CMK (cell line): ENCODE data around the gene OR51A2.
A peak's percentile ranks its signal among the peaks of the same experiment; 100 is the strongest.
"Not testable (repeated sequence)": the region's sequence is repeated elsewhere in the genome, so short reads cannot be mapped to it uniquely, and the experiment has no call there.

Source experiments
- DNase-seq: peaks from one replicate; pipeline ENCODE4 v3.0.0-alpha.2; 2010; ENCODE audit warnings: low read depth

OR51A2 gene

GRCh38 chr11:4955613-4956012 is at the start of gene OR51A2:
Gene OR51A2 (minus strand): TSS chr11:4955713. CDS start chr11:4955713, 0 bp downstream.
- DNase-seq = not testable (repeated sequence)

GRCh38 chr11:5004424-5005274 is 49.1 kb upstream of the OR51A2 start:
- peak; percentile 2 for DNase-seq

- no peak for DNase-seq
Observed at GRCh38 chr11:4994551-4994950, 39.0 kb upstream of the OR51A2 start, which contains the start of gene OR51L1. Gene OR51L1 (plus strand): TSS chr11:4994851. CDS start chr11:4998983, 4,132 bp downstream.

GRCh38 chr11:4991060-4991459 is 35.5 kb upstream of the OR51A2 start:
- no peak for DNase-seq

GRCh38 chr11:4983841-4984240 is 28.3 kb upstream of the OR51A2 start:
- no peak for DNase-seq

GRCh38 chr11:4982678-4983077 is 27.2 kb upstream of the OR51A2 start:
- no peak for DNase-seq

- DNase-seq = no peak
Observed at GRCh38 chr11:4979036-4979435, 23.5 kb upstream of the OR51A2 start.

GRCh38 chr11:4975436-4975835 is 19.9 kb upstream of the OR51A2 start:
- DNase-seq = no peak

GRCh38 chr11:4962816-4963215 is 7.3 kb upstream of the OR51A2 start:
- DNase-seq = no peak

- no peak for DNase-seq
Observed at GRCh38 chr11:4960877-4961276, 5.4 kb upstream of the OR51A2 start.

- DNase-seq = no peak
Observed at GRCh38 chr11:4957396-4957795, 1.9 kb upstream of the OR51A2 start.

GRCh38 chr11:4947505-4947904 is 8.0 kb downstream of the OR51A2 start, which contains the start of gene OR51A4:
Gene OR51A4 (minus strand): TSS chr11:4947605. CDS start chr11:4947100, 505 bp downstream.
- DNase-seq = no peak

- no peak for DNase-seq
Observed at GRCh38 chr11:4936745-4937144, 18.8 kb downstream of the OR51A2 start.

- DNase-seq = no peak
Observed at GRCh38 chr11:4932751-4933150, 22.8 kb downstream of the OR51A2 start.

- DNase-seq = no peak
Observed at GRCh38 chr11:4926608-4927007, 28.9 kb downstream of the OR51A2 start.

GRCh38 chr11:4924239-4924638 is 31.3 kb downstream of the OR51A2 start, which contains the start of gene OR51G1:
Gene OR51G1 (minus strand): TSS chr11:4924339. CDS start chr11:4924339, 0 bp downstream.
- no peak for DNase-seq

- no peak for DNase-seq
Observed at GRCh38 chr11:4922304-4922703, 33.2 kb downstream of the OR51A2 start.

- no peak for DNase-seq
Observed at GRCh38 chr11:4921796-4922195, 33.7 kb downstream of the OR51A2 start.

- no peak for DNase-seq
Observed at GRCh38 chr11:4919250-4919649, 36.3 kb downstream of the OR51A2 start, which contains the start of gene OR51G2. Gene OR51G2 (minus strand): TSS chr11:4919350. CDS start chr11:4915663, 3,687 bp downstream.

GRCh38 chr11:4916581-4916980 is 38.9 kb downstream of the OR51A2 start:
- DNase-seq = no peak
